Endothelial cell of umbilical vein (primary cell): Measurements from ENCODE around the gene FAM47A. TPM values are rescaled to one million over a fixed set of nuclear protein-coding genes. Genes with fewer than 3 reads are reported as not detected.

ENCODE experiments used
- BruUV-seq: library from RNA; stranded (reverse); fragments of 400-500 nt; replicated peaks from 2 replicates; lab custom pipeline; 2021; lab: Mats Ljungman, UMichigan
- CTCF ChIA-PET: fragments of 300-600, 350-600 bp; sonication (Branson Sonifier 250); formaldehyde crosslinking; loops from one replicate; lab custom pipeline; 2021; ENCODE audit warnings: antibody characterized with exemption, inconsistent platforms; lab: Charles Lee
- POLR2A ChIA-PET: fragments of 300-600, 350-600 bp; sonication (Branson Sonifier 250); formaldehyde crosslinking; loops from one replicate; lab custom pipeline; 2021; ENCODE audit warnings: antibody characterized with exemption, inconsistent platforms; lab: Charles Lee
- DNase-seq: peaks from one replicate; pipeline ENCODE4 v3.0.0-alpha.2; 2011; ENCODE audit warnings: low read depth, low spot score
- FAIRE-seq: peaks from 2 replicates; lab custom pipeline; 2011; peaks lifted over from hg19 to GRCh38; lab: Jason Lieb, UNC
- H2AFZ ChIP-seq: 2 replicates; pipeline ENCODE4 v1.6.0; 2012; ENCODE audit warnings: low read depth, low read length, control low read depth, inconsistent platforms
- H3K27ac ChIP-seq: 2 replicates; pipeline ENCODE4 v1.5.1; 2011; ENCODE audit warnings: low read depth, mild to moderate bottlenecking, control low read depth, low read length, moderate library complexity; ENCODE audit not compliant: insufficient read depth
- H3K27me3 ChIP-seq, 2 experiments: 2 replicates each; pipeline versions ENCODE4 v1.6.0 to v1.6.1; 2011; ENCODE audit warnings: low read length in 2 of 2, mixed read lengths in 1 of 2; ENCODE audit not compliant: control insufficient read depth in 2 of 2, insufficient read depth in 2 of 2
- H3K36me3 ChIP-seq, 2 experiments: 2 replicates in 1 of 2; 3 replicates in 1 of 2; pipeline ENCODE4 v1.5.1; 2011; ENCODE audit warnings: low read length in 2 of 2, mild to moderate bottlenecking in 1 of 2, moderate library complexity in 1 of 2; ENCODE audit not compliant: control insufficient read depth in 2 of 2, insufficient read depth in 2 of 2; ENCODE audit errors: extremely low read depth in 1 of 2
- H3K4me1 ChIP-seq: 3 replicates; pipeline ENCODE4 v1.5.1; 2011; ENCODE audit warnings: mild to moderate bottlenecking, low read length; ENCODE audit not compliant: control insufficient read depth, insufficient read depth; ENCODE audit errors: extremely low read depth
- H3K4me2 ChIP-seq: 2 replicates; pipeline ENCODE4 v1.6.1; 2011; ENCODE audit warnings: low read length, control low read depth, mixed read lengths; ENCODE audit not compliant: insufficient read depth
- H3K4me3 ChIP-seq, 3 experiments: fragments of 200-600 bp in 1 of 3; sonication (generic), shearing (Covaris generic) in 1 of 3; replicated peaks in 1 of 3; 2 replicates each; pipeline ENCODE4 v1.5.1; 2011 to 2016; ENCODE audit warnings: control low read depth in 3 of 3, low read length in 3 of 3, mild to moderate bottlenecking in 2 of 3, inconsistent platforms in 1 of 3, low read depth in 1 of 3, moderate library complexity in 1 of 3; ENCODE audit not compliant: insufficient read depth in 1 of 3
- H3K79me2 ChIP-seq: 2 replicates; pipeline ENCODE4 v1.6.0; 2012; ENCODE audit warnings: low read length, inconsistent platforms; ENCODE audit not compliant: control insufficient read depth, insufficient read depth
- H3K9ac ChIP-seq: replicated peaks from 2 replicates; pipeline ENCODE3; 2011; ENCODE audit warnings: low read length, control low read depth; ENCODE audit not compliant: insufficient read depth; ENCODE audit errors: extremely low read depth
- H3K9me1 ChIP-seq: replicated peaks from 3 replicates; pipeline ENCODE4 v1.6.0; 2011; ENCODE audit warnings: mild to moderate bottlenecking, low read length; ENCODE audit not compliant: control insufficient read depth, insufficient read depth; ENCODE audit errors: extremely low read depth
- H3K9me3 ChIP-seq: replicated peaks from 2 replicates; pipeline ENCODE4 v1.5.1; 2012; ENCODE audit warnings: low read length, inconsistent platforms; ENCODE audit not compliant: control insufficient read depth, insufficient read depth
- H4K20me1 ChIP-seq: replicated peaks from 2 replicates; pipeline ENCODE3; 2011; ENCODE audit warnings: mild to moderate bottlenecking, low read length; ENCODE audit not compliant: control insufficient read depth, insufficient read depth; ENCODE audit errors: extremely low read depth
- EZH2 ChIP-seq: IDR thresholded peaks from 2 replicates; pipeline ENCODE4 v1.6.1; 2012; ENCODE audit warnings: borderline replicate concordance, low read depth, mild to moderate bottlenecking, moderate library complexity, low read length, inconsistent platforms; ENCODE audit not compliant: severe bottlenecking
- FOS ChIP-seq: IDR thresholded peaks from 2 replicates; pipeline ENCODE4 v1.6.1; 2011; ENCODE audit warnings: mild to moderate bottlenecking, low read length, moderate library complexity, borderline replicate concordance; ENCODE audit not compliant: insufficient read depth
- GATA2 ChIP-seq: IDR thresholded peaks from 2 replicates; pipeline ENCODE4 v1.7.0; 2011; ENCODE audit warnings: low read depth, mild to moderate bottlenecking, moderate library complexity, mixed read lengths, low read length; ENCODE audit not compliant: insufficient read length, insufficient read depth
- JUN ChIP-seq: IDR thresholded peaks from 2 replicates; pipeline ENCODE4 v1.6.1; 2011; ENCODE audit warnings: borderline replicate concordance, low read depth; ENCODE audit not compliant: insufficient read length, insufficient read depth
- MYC ChIP-seq: IDR thresholded peaks from one replicate; pipeline ENCODE4 v1.6.1; 2011; ENCODE audit warnings: mild to moderate bottlenecking, low read depth, low read length
- POLR2A ChIP-seq: IDR thresholded peaks from 2 replicates; pipeline ENCODE4 v1.6.1; 2012; ENCODE audit warnings: low read depth, mild to moderate bottlenecking, control low read depth, low read length
- POLR2AphosphoS5 ChIP-seq: IDR thresholded peaks from 2 replicates; pipeline ENCODE4 v1.6.1; 2012; ENCODE audit warnings: low read depth, mild to moderate bottlenecking, control low read depth, low read length, moderate library complexity; ENCODE audit not compliant: insufficient read depth
- dilution Hi-C: fragments of 300-500 bp; cut with MboI; formaldehyde crosslinking; loops from one replicate; pipeline ENCODE4 v1.15.0; 2019; ENCODE audit warnings: low sequenced_read_pairs; ENCODE audit not compliant: extremely low pct_ligation_motif_present
- intact Hi-C: fragments of 100-400 bp; cut with micrococcal nuclease; formaldehyde crosslinking; loops from one replicate; pipeline ENCODE4 v1.10.0; 2022
- polyA plus RNA-seq, 4 experiments: library from polyadenylated mRNA; depleted of rRNA in 3 of 4; stranded (reverse) in 3 of 4; unstranded in 1 of 4; fragments of >200 nt; gene quantifications; 2 replicates each; pipeline versions ENCODE4 v1.2.1 to v1.2.3, GENCODE V29; 2011 to 2012; ENCODE audit warnings: missing spikeins in 1 of 4
- total RNA-seq: library from RNA; stranded (reverse); gene quantifications from 2 replicates; pipeline ENCODE4 v1.2.3, GENCODE V29; 2021
- TF ChIP-seq, protein P1 (sequence below): IDR thresholded peaks from 2 replicates; pipeline ENCODE4 v1.6.1; 2011; ENCODE audit not compliant: insufficient read depth, insufficient read length
- TF ChIP-seq, protein P2 (sequence below), 2 donors: IDR thresholded peaks; 1 replicate in 1 of 2; 2 replicates in 1 of 2; pipeline ENCODE4 v1.5.1; 2011; ENCODE audit warnings: low read length in 2 of 2, mild to moderate bottlenecking in 2 of 2, moderate library complexity in 2 of 2, control low read depth in 1 of 2, inconsistent platforms in 1 of 2, low read depth in 1 of 2; ENCODE audit not compliant: insufficient read depth in 1 of 2; ENCODE audit errors: extremely low read depth in 1 of 2

The FAM47A gene
- total and polyA plus RNA-seq, 2 donors (not counting 3 experiments of a cell fraction or from before 2014, with no cell fraction given): not detected

DNA sequence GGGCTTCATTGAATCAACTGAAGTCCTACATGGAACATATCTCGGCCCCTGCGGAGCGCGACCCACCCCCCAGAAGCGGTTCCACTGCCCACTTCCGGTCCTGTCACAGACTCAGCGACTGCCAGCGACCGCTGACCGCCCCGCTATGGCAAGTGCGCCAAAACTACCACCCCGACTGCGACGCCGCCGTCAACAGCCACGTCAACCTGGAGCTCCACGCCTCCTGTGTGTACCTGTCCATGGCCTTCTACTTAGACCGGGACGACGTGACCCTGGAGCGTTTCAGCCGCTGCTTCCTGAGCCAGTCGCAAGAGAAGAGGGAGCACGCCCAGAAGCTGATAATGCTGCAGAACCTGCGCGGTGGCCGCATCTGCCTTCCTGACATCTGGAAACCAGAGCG is 14.8 kb upstream of the FAM47A start:
- H2AFZ ChIP-seq: no peak overlapping the region
- intact Hi-C loops (no loop called here), dilution Hi-C loops (no loop called here)
- no peak overlapping the region for H3K4me2 ChIP-seq
- no peaks in the 10 kb centered on the region for H3K4me1 ChIP-seq
- H3K4me3 ChIP-seq: no peak overlapping the region
- H3K27me3 ChIP-seq: no peaks in the 10 kb centered on the region
- TF ChIP-seq JUN (no peak), EZH2 (no peak), FOS (no peak)
- TF ChIP-seq, protein P1, sequence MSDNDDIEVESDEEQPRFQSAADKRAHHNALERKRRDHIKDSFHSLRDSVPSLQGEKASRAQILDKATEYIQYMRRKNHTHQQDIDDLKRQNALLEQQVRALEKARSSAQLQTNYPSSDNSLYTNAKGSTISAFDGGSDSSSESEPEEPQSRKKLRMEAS: no peak
- no peaks in the 10 kb centered on the region for H3K9me1 ChIP-seq
- no peak for DNase-seq
- no peaks in the 10 kb centered on the region for H3K9me3 ChIP-seq
- H3K27ac ChIP-seq: no peak overlapping the region
- ChIA-PET POLR2A (no interaction called here), CTCF (no interaction called here)
- no peaks in the 10 kb centered on the region for H4K20me1 ChIP-seq
- no peak overlapping the region for H3K9ac ChIP-seq
- H3K36me3 ChIP-seq: no peaks in the 10 kb centered on the region
- FAIRE-seq: no peak
- no TSS peak for BruUV-seq
- no peaks in the 10 kb centered on the region for H3K79me2 ChIP-seq

DNA sequence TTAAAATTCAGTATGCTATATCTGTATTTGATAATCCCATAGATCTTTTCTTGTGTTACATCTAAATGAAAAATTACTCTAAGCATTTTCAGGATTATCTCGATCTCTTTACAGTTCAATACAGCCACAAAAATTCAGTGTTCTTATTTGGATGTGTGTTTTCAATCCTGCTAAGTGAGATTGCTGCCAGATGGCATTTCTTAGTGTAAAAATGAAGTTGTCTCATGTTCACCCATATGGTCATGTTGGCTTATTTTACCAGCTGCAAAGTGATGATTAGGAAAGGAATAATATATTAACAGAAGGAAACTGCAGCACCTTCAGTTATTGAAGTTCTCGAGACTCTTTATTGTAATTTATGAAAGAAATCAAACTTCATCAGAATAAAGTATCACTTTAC is 12.1 kb upstream of the FAM47A start:
- Histone ChIP-seq H3K27ac (no peak overlapping the region), H3K9me1 (no peaks in the 10 kb centered on the region), H3K27me3 (no peaks in the 10 kb centered on the region), H3K36me3 (no peaks in the 10 kb centered on the region), H3K9ac (no peak overlapping the region), H4K20me1 (no peaks in the 10 kb centered on the region), H2AFZ (no peak overlapping the region), H3K9me3 (no peaks in the 10 kb centered on the region), H3K4me2 (no peak overlapping the region), H3K79me2 (no peaks in the 10 kb centered on the region), H3K4me3 (no peak overlapping the region), H3K4me1 (no peaks in the 10 kb centered on the region)
- DNase-seq (no peak), FAIRE-seq (no peak)
- dilution Hi-C loops: no loop called here
- intact Hi-C loops: no loop called here
- POLR2A ChIA-PET: no interaction called here
- no peak for TF ChIP-seq EZH2
- TF ChIP-seq JUN: no peak
- no peak for TF ChIP-seq FOS
- TF ChIP-seq, protein P1: no peak
- TF ChIP-seq POLR2AphosphoS5: no peak
- TF ChIP-seq, protein P2, sequence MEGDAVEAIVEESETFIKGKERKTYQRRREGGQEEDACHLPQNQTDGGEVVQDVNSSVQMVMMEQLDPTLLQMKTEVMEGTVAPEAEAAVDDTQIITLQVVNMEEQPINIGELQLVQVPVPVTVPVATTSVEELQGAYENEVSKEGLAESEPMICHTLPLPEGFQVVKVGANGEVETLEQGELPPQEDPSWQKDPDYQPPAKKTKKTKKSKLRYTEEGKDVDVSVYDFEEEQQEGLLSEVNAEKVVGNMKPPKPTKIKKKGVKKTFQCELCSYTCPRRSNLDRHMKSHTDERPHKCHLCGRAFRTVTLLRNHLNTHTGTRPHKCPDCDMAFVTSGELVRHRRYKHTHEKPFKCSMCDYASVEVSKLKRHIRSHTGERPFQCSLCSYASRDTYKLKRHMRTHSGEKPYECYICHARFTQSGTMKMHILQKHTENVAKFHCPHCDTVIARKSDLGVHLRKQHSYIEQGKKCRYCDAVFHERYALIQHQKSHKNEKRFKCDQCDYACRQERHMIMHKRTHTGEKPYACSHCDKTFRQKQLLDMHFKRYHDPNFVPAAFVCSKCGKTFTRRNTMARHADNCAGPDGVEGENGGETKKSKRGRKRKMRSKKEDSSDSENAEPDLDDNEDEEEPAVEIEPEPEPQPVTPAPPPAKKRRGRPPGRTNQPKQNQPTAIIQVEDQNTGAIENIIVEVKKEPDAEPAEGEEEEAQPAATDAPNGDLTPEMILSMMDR (IDR thresholded peaks at IDR 0.05; ENCODE audit: extremely low read depth in 1 of 2, insufficient read depth in 1 of 2, low read depth in 1 of 2, low read length in 2 of 2): no peak
- no peak for TF ChIP-seq MYC
- TF ChIP-seq POLR2A: no peak
- no peak for TF ChIP-seq GATA2
- CTCF ChIA-PET: no interaction called here
- BruUV-seq: no TSS peak
